SH-SY5Y (cell line): ENCODE measurements around the gene ZBTB20.

Source experiments
- GATA2 ChIP-seq: IDR thresholded peaks from 2 replicates; pipeline ENCODE4 v1.6.1; 2011; ENCODE audit warnings: mild to moderate bottlenecking, low read depth, low read length
- GATA3 ChIP-seq: IDR thresholded peaks from 2 replicates; pipeline ENCODE4 v1.6.1; 2011; ENCODE audit warnings: low read depth, mild to moderate bottlenecking, low read length, moderate library complexity

- no peak for TF ChIP-seq GATA3
- no peak for TF ChIP-seq GATA2
These were observed 512.5 kb downstream of the ZBTB20 start for GRCh38 chr3:114634635-114635034.
